CMK (cell line): ENCODE measurements around the gene AJAP1.

Experiments used
- DNase-seq: peaks from one replicate; pipeline ENCODE4 v3.0.0-alpha.2; 2010; ENCODE audit warnings: low read depth

The AJAP1 gene

DNA sequence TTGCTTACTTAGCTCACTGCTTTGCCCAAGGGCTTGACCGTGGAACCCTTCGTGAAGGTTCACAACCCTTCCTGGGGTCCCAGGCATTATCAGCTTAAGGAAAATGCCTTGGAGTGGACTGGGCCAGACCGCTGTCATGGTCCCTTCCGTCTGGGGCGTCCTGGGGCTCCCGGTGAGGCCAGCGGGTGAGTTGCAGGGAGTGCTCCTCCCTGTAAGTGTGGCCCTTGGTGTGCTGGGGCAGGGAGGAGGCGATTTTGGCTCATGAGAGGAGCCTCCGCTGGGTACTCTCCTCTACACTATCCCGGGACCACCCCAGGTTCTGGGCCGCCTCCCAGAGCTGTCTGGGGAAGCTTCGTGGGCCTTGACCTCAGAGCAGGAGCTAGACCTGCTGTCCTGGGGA lies 48.1 kb downstream of the AJAP1 start:
- DNase-seq: no peak

DNA sequence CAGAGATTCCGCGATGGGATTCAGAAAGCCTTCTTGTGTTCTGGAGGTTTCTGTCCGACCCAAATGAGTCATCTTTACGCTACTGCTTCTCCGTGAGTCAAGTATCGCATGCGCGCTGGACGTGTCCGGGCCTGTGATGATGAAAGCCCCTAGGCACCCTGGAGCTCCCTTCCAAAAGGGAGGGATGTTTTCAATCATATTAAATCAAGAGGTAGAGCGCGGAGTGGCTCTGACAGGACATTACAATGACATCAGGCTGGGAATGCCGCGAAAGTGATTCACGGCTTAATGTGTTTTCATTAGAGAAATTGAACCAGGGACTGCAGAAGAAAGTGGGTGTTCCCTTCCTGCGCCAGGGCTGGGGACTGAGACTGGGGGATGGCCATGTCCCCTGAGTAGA lies 48.5 kb downstream of the AJAP1 start:
- DNase-seq: no peak

DNA sequence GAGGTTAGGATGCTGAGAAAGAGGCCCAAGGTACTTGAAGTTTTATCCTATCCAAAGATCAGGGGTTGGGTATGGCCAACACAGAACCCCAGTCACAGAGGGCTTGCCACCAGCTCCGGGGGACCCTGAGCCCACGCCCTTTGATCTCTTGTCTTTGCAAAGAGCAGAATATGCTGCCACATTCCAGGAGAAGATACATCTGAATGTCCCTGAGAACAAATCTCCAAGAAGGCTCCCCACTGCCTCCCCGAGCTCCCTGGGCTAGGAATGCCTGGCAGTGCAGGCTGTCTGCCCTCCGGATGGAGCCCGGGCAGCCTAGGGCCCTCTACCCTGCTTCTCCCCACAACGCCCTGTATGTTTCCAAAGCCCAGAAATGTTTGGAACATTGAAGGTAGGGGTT lies 49.2 kb downstream of the AJAP1 start:
- DNase-seq: no peak

DNA sequence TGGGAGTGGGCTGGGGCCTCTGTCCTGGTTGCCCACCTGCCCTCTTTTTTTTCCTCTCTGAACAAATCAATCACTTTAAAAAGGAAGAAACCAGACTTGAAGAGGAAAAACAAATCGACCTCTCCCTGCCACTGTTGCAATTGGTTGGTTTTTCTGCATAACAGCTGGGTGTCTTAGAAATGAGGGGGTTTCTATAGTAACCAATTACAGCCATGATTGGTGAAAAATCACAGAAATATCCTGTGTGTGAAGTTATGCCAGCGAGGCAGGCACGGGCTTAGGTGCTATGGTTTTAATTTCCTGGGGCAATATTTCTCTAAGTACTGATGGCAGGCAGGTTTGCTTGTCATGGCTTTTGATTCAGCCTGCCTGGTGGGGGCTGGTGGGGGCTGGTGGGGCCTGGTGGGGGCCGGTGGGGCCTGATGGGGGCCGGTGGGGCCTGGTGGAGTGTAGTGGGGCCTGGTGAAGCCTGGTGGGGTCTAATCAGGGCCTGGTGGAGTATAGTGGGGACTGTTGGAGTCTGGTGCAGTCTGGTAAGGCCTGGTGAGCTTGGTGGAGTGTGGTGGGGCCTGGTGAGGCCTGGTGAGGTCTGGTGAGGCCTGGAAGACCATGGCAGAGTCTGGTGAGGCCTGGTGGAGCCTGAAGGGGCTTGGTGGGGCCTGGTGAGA lies 54.6 kb downstream of the AJAP1 start:
- DNase-seq: no peak

DNA sequence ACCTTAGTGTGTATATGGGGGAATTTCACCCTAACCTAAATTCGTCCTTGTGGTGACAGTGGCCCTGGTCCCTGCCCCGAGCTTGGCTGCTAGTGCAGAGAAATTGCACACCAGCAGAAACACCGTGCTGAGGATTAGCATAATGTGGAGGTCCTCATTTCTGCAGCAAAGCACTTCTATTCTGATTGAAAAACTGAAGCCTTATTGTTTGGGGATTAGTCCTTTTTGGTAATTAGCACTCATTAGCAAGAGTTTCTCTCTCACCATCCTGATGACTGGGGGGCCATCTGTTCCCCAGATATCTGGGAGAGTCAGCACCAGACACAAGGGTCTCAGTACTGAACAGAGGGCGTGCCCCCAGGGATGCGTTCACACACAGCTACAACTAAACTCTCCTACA lies 55.2 kb downstream of the AJAP1 start:
- no peak for DNase-seq

DNA sequence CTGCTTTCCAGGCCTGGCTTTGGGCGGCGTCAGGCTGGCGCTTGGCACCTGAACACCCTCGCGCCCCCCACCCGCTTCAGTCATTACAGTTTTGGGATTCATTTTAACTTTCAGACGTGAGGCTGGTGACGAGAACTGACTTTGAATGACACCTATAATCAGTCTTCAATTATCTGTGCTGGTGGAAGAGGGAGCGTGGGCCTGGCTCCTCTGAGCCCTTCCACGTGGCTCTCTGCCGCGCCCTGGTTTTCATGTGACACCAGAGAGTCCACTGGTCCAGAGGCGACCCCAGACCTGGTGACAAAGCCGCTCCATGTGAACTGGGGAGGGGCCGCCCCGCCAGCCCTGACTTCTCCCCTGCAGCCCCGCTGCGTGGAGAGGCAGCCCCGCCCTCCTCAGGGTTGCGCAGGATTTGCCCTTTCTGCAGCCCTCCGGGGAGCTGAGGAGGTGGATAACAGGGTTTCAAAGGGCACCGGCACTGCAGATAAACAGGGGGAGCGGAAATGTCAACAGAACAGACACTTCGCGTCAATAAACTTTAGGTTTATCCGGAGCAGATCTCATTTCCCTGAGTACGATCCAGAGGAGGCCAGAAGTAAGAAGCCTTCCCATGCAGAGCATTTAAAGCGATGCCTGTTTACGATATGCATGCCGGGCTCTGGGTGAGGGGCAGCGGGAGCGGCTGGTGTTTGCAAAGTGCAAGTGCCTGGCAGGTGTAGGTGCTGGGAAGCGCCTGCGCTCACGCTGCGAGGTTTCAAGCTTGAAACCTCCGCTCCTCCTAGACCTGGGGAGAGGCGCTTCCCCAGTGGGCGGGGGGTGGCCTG lies 56.4 kb downstream of the AJAP1 start:
- no peak for DNase-seq

DNA sequence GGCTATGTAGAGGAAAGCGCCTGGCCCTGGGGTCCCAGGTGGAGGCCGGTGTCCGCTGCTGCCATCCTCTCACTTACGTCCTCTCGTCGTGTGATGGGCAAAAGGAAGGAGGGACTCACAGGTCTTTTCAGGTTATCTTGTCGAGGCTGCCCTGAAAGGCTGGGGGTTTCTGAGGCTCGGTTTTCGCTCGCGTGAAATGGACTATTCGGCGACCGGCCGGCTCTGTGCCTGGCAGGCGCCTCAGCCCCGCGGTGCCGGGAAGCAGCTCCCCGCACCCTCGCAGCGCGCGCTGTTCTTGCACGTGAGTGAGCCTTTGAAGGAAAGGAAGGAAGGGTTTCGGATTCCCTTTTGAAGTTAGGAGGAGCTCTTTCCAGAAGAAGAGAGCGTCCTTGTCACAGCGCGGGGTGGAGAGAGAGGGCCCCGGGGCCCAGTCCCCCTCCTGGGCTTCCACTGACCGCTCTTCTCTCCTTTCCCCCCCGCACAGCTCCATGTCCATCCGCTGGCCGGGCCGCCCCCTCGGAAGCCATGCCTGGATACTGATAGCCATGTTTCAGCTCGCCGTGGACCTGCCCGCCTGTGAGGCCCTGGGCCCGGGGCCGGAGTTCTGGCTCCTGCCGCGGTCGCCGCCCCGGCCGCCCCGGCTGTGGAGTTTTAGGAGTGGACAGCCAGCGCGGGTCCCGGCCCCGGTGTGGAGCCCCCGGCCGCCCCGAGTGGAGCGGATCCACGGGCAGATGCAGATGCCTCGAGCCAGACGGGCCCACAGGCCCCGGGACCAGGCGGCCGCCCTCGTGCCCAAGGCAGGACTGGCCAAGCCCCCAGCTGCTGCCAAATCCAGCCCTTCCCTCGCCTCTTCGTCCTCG lies 57.2 kb downstream of the AJAP1 start:
- DNase-seq: no peak

DNA sequence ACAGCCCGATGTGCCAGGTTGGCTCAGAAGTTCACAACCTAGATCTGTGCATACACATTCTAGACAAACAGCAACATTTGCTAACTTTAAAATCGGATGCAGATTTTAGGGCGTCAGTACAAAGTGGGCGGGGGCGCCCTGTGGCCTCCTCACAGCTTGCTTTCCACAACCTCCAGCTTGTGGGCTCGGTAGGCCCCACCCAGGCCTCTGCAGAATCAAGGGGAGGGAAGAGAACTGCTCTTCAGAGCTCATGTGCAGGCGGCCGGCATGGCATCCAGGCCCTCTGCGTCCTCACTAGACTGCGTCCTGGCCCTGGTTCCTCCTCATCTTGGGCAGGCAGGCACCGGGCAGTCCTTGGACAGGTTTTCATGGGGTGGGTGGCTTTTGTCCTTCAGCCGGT lies 59.3 kb downstream of the AJAP1 start:
- DNase-seq: no peak

DNA sequence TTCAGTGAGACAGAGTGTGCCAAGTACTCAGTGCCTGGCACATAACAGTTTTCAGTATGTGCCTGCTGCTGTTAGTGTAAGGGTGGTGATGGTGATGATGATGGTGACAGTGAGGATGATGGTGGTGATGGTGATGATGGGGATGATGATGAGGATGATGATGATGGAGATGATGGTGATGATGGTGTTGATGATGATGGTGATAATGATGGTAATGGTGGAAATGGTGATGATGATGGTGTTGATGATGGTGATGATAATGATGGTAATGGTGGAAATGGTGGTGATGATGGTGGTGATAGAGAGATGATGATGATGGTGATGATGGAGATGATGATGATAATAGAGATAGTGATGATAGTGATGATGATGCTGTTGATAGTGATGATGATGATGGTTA lies 62.0 kb downstream of the AJAP1 start:
- no peak for DNase-seq

DNA sequence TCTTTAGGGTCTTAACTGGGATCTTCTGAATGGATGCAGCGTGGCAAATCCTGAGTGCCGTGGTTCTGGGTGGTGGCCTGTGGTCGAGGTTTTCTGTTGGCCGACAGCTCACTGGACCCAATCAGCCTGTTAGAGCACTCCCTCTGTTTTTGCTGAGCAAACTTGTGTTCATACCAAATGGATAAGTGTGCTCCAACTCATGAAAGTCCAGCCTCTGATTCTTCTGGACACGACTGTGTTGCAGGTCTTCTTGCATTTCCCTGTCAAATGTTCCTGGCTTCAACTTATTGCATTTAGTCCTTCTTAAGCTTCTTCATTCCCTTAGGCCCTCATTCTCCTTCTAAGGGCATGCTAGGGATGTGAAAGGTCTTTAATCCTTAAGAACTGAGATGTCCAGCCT lies 63.7 kb downstream of the AJAP1 start:
- DNase-seq: no peak

DNA sequence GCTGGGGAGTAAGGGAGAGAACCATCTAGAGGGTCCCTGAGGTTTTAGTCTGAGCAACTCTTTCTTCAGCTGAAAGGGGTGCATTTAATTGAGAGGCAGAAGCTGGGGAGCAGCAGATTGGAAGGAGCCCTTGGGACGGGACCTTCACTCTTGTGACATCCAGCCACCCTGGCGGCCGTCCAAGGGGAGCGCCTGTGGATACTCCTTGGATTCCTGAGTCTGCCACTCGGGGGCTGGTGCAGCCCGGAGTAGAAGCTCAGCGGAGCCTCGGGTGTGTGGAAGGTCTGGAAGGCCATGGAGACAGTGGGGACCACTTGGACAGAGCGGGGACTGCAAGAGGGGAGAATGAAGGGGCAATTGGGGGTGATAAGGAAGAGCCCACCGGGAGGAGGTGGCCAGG lies 68.7 kb downstream of the AJAP1 start:
- no peak for DNase-seq

DNA sequence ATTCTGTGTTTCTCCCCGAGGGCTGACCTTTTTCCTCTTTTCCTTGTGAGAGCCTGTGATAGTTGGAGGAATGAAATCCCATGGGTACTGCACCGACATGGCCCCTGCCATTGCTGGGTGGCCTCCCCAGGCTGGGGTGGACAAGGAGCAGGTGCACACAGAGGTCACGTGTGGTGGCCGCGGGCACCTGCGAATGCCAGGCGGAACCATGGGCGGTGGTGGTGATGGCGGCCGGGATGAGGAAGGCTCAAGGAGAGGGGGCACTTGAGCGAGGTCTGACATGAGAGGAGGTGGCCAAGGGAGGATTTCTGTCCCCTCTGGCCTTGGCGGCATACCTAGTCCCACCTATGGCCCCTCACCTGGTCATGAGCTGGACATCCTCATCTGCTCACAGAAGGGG lies 69.6 kb downstream of the AJAP1 start:
- no peak for DNase-seq

DNA sequence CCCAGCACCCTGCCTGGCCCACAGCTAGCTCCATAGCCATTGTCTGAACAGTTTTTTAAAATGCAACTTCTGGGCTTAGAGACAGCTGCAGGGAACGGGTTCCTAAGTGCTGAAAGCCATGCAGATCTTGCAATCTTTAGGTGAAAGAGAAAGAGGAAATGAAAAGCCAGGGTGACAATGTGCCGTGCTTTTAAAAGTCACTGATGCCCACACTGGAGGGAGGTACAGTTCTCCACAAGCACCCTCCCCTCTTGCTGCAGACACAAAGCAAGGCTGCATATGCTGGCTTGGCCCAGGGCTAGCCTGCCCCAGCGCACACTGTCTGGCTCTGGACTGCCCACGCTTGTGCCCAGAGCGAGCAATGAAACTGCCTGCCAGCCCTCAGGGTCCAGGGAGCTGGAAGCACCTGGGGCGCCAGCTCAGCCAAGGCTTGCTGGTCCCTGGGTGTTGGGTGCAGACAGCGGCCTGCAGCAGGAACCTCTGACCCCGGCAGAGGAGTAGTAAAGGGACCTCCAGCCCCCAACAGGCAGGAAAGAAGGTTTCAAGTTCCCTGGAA lies 70.4 kb downstream of the AJAP1 start:
- no peak for DNase-seq

DNA sequence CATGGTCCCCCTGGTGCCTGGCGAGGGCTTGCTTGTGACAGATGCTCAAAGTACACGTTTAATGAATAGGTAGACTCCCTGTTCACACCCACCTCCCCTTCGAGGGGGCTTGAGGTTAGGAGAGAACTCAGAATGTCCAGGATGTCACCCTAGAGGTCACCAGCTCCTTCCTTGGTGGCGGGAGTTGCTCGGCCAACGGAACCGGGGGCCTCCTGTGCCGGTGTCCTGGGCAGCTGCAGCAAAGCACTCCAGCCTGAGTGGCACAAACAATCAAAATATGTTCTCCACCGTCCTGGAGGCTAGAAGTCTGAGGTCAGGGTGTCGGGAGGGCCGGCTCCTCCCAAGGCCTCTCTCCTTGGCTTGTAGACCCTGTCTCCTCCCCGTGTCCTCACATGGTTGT lies 71.0 kb downstream of the AJAP1 start:
- no peak for DNase-seq

DNA sequence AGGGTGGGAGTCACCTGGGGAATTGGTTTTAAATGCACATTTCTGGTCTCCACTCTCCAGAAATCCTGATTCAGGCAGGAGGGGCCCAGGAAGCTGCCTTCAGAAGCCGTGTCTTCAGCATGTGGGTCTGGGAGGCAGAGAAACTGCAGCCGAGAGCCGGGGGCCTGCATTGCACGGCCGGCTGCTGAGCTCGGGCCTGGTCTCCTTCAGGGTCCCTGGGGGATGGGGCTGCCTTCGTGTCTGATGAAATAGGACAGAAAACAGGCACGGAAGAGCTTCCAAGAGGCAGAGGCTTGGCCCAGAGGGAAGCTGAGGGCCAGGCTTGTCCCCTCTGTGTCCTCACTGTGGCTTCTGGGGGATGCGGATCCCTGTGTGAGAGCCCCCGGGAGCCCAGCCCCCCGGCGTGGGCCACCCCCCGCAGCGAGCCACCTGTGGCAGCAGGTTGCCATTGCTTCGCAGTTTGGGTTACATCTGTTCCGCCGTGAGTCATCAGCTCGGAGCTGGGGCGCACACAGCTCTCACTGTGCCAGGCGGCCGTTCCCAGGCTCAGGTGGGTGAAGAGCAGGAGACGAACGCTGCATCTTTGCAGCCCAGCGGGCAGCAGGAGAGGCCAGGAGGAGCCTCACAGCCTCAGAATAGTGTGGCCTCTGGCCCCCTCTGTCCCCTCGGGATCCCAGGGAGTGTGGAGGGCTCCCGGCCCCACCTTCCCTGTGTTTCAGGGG lies 72.4 kb downstream of the AJAP1 start:
- no peak for DNase-seq

DNA sequence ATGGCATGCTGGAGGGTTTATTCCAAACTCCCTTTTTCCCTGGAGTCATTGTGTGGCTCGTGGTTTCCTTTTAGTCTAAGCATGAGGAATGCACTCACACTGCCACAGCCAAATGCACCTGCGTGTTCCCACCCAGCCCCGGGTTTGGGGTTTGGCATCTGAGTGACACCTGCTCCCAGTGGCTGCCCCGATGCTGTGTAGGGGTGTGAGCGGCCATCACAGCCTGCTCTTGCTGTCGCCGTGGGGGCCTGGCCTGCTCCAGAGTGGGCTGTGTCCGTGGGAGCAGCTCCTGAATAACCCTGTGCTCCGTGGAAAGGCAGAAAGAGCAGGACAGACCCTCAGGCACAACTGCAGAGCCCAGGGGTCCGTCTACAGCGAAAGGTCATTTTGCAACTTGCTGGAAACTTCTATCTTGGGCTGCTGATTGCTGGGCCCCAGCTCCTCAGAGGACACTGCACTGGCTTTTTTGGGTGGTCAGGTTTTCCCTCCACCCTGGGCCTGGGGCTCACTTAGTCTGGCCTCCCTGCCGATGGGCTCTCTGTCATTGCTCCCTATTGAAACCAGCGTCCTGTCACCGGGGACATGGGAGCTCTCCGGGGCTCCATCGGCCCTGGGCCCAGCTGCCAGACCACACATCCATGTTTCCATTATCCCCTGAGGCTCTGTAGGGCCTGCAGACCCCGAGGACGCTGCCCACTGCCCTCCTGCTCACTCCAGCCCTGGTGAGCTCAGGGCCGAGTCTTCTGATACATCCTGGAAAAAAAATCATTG lies 74.1 kb downstream of the AJAP1 start:
- DNase-seq: no peak

DNA sequence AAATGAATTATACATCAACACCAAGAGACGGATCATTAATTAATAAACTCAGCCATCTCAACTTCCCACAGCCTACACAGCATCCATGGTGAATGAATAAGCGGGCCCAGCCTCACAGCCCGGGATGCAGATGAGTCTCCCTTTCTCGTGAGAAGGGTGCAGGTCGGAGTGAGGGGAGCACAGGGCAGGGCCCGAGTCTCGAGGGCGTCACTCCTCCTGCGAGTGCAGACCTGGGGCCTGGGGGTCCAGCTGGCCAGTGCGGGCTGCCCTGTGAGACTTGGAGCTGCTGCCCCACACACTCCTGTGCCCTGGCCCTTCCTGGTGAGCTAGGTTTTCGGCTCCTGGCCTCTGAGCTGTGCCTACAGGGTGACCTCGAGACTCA lies 74.7 kb downstream of the AJAP1 start:
- no peak for DNase-seq

DNA sequence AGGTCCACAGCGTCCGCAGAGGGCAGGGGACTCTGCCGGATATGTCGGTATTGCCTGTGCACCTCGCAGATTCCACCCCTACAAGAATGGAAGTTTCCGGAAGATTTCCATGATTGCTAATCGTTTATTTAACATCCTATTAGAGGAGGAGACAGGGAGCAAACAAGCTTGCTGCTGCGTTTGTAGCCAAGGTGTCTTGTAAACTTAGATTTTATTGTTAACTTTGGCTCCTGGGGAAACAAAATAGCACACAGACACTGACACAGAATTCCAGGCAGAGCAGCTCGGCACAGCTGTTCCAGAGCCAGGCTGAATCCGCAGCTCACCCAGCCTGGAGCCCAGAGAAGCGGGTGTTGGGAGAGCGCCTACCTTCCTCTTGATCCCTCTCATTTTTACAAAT lies 75.7 kb downstream of the AJAP1 start:
- DNase-seq: no peak

DNA sequence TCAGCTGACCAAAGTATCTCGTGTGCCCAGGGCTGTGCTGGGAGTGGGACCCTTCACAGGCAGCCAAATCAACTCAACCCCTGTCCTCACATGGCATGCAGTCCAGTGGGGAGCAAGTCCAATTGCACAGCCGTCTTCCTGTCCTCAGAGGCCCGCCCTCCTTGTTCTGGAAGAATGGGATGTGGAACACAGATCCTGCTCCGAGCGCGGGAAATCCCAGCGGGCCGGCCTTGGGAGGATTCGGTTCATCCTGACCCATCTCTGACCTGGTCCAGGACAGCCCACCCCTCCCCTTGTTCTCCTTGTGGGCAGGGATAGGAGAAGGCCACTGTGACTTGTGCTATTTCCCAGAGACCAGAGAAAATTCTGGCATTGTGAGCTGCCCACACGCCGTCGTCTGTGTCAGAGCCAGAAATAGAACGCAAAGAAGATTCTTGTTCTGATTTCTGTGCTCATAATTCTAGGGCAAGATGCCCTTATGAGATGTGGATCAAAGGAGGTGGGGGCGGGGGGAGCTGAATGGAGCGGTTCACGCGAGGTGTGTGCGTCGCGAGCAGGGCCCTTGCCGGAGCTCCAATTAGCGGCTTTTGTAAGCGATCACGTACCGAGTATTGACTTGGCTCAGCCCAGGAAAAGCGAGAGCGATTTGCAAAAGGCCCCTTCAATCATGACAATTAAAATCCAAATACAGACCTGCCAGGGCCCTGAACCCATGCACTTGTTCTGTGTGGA lies 79.2 kb downstream of the AJAP1 start:
- no peak for DNase-seq

DNA sequence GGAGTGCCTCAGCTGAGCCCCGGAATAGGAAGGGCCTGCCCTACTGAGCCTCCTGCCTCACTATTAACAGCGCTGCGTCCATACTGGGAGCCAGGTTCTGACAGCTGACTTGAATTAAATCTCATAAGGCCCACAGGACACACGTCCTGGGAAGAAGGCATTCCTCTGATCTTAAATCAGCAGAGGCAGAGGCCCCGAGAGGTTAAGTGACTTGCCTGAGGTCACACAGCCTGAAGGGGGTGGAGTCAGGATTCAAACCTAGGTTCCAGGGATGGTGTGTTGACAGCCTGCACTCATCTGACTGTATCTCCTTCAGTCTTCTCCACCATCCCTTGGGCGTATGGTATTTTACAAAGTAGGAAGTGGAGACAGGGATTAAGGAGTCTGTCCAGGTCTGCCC lies 79.8 kb downstream of the AJAP1 start:
- no peak for DNase-seq

DNA sequence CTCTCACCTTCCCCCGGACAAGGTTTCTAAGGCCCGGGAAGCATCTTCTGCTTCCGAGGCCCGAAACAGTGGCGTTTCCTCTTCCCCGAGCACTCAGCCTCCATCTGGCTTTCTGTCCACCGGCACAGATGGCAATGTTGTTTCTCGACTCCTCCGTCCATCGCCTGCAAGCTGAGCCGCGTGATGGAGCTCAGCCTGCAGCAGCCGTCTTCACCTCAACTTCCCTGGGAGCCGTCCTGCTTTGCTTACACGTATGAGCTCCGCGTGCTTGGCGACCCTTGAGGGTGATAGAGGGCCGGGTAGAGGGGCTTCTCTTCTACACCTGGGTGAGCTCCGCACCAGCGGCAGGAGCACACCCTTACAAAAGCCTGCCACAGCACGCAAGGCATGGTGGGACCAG lies 80.4 kb downstream of the AJAP1 start:
- DNase-seq: no peak
